ENCODE results near the gene CTNND2.

DNA sequence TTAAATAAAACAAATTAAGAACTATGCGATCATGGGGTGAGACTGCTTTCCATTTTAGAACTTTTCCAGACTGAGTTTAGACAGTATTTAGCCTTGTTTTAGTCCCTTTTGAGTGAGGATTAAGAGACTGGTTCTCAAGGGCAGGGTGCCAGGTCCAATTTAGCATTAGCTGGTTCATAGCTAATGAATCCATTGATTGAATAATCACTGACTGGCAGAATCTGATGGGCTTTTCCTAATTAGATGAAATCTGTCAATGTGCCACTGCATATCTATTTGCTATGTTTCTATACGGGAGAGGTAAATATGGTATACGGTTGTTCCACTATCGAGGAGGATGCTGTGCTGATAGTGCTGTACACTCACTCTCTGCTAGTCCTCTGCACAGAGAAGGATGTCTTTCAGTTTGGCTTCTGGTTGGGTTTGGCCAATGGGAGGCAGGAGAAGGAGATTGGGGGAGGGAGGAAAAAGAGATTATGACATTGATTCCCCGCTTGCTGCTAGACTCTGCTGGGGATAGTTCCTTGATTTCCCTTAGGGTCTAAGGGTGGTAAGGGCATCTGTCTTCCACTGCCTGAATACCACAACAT is 496.6 kb downstream of the CTNND2 start:
- TF ChIP-seq, protein P1, sequence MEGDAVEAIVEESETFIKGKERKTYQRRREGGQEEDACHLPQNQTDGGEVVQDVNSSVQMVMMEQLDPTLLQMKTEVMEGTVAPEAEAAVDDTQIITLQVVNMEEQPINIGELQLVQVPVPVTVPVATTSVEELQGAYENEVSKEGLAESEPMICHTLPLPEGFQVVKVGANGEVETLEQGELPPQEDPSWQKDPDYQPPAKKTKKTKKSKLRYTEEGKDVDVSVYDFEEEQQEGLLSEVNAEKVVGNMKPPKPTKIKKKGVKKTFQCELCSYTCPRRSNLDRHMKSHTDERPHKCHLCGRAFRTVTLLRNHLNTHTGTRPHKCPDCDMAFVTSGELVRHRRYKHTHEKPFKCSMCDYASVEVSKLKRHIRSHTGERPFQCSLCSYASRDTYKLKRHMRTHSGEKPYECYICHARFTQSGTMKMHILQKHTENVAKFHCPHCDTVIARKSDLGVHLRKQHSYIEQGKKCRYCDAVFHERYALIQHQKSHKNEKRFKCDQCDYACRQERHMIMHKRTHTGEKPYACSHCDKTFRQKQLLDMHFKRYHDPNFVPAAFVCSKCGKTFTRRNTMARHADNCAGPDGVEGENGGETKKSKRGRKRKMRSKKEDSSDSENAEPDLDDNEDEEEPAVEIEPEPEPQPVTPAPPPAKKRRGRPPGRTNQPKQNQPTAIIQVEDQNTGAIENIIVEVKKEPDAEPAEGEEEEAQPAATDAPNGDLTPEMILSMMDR (IDR thresholded peaks at IDR 0.05): no peak
- TF ChIP-seq POLR2A (IDR thresholded peaks at IDR 0.05): no peak

Data from thyroid gland (tissue), 4 donors.